Neutrophil (primary cell): ENCODE measurements around the gene VEGFC.

Experiments used
- H3K27ac ChIP-seq: fragments of 200-600 bp; sonication (generic); 2 replicates; pipeline ENCODE4 v1.5.1; 2016; ENCODE audit warnings: mild to moderate bottlenecking, moderate library complexity
- H3K27me3 ChIP-seq: fragments of 200-600 bp; sonication (generic); 2 replicates; pipeline ENCODE4 v1.6.0; 2016; ENCODE audit warnings: mild to moderate bottlenecking
- H3K36me3 ChIP-seq: fragments of 200-600 bp; sonication (generic); 2 replicates; pipeline ENCODE4 v1.5.1; 2017
- H3K4me1 ChIP-seq, 2 experiments: fragments of 200-600 bp in 1 of 2; sonication (generic) in 1 of 2; 1 replicate in 1 of 2; 2 replicates in 1 of 2; pipeline versions ENCODE4 v1.5.1 to v1.6.1; 2013 to 2016; ENCODE audit warnings: low read depth in 1 of 2, low read length in 1 of 2, mild to moderate bottlenecking in 1 of 2, moderate library complexity in 1 of 2; ENCODE audit not compliant: control insufficient read depth in 1 of 2, insufficient read depth in 1 of 2
- H3K4me3 ChIP-seq, 2 experiments: fragments of 200-600 bp in 1 of 2; sonication (generic) in 1 of 2; 1 replicate in 1 of 2; 2 replicates in 1 of 2; pipeline ENCODE4 v1.5.1; 2013 to 2016; ENCODE audit warnings: low read depth in 1 of 2, low read length in 1 of 2, mild to moderate bottlenecking in 1 of 2, moderate library complexity in 1 of 2
- H3K9me3 ChIP-seq: fragments of 200-600 bp; sonication (generic); 2 replicates; pipeline ENCODE4 v1.5.1; 2016
- CTCF ChIP-seq: fragments of 200-600 bp; sonication (generic); IDR thresholded peaks from 2 replicates; pipeline ENCODE4 v1.5.1; 2016; ENCODE audit warnings: antibody characterized with exemption

Gene VEGFC

GRCh38 chr4:176837169-176837895 lies 44.6 kb upstream of the VEGFC start:
- Histone ChIP-seq H3K36me3 (no peaks in the 10 kb centered on the region), H3K4me1 (no peaks in the 10 kb centered on the region), H3K9me3 (no peaks in the 10 kb centered on the region), H3K27me3 (no peaks in the 10 kb centered on the region), H3K4me3 (no peak overlapping the region), H3K27ac (no peak overlapping the region)
- TF ChIP-seq CTCF, result no peak

GRCh38 chr4:176834531-176834930 lies 41.8 kb upstream of the VEGFC start:
- no peak for TF ChIP-seq CTCF
- H3K9me3 ChIP-seq, result no peaks in the 10 kb centered on the region
- H3K36me3 ChIP-seq, result no peaks in the 10 kb centered on the region
- no peaks in the 10 kb centered on the region for H3K4me1 ChIP-seq
- H3K4me3 ChIP-seq, result no peak overlapping the region
- H3K27me3 ChIP-seq, result no peaks in the 10 kb centered on the region
- no peak overlapping the region for H3K27ac ChIP-seq

- no peak overlapping the region for H3K4me3 ChIP-seq
- TF ChIP-seq CTCF, result no peak
- no peak overlapping the region for H3K27ac ChIP-seq
- no peaks in the 10 kb centered on the region for H3K9me3 ChIP-seq
- H3K4me1 ChIP-seq, result no peaks in the 10 kb centered on the region
- no peaks in the 10 kb centered on the region for H3K36me3 ChIP-seq
- no peaks in the 10 kb centered on the region for H3K27me3 ChIP-seq
Measured at GRCh38 chr4:176833400-176834175, 40.9 kb upstream of the VEGFC start.

- H3K4me3 ChIP-seq, result no peak overlapping the region
- no peak overlapping the region for H3K27ac ChIP-seq
- H3K27me3 ChIP-seq, result no peaks in the 10 kb centered on the region
- H3K4me1 ChIP-seq, result no peaks in the 10 kb centered on the region
- H3K36me3 ChIP-seq, result no peaks in the 10 kb centered on the region
- TF ChIP-seq CTCF, result no peak
- H3K9me3 ChIP-seq, result no peaks in the 10 kb centered on the region
Measured at GRCh38 chr4:176830971-176831370, 38.2 kb upstream of the VEGFC start.

GRCh38 chr4:176825586-176825985 lies 32.9 kb upstream of the VEGFC start:
- TF ChIP-seq CTCF, result no peak
- Histone ChIP-seq H3K4me1 (no peaks in the 10 kb centered on the region), H3K9me3 (no peaks in the 10 kb centered on the region), H3K4me3 (no peak overlapping the region), H3K27me3 (no peaks in the 10 kb centered on the region), H3K27ac (no peak overlapping the region), H3K36me3 (no peaks in the 10 kb centered on the region)
